HG03565 (cell line): ENCODE data around the gene ABCD4.
"Not testable (repeated sequence)": the region's sequence is repeated elsewhere in the genome, so short reads cannot be mapped to it uniquely, and the experiment has no call there.

Experiments used
- ATAC-seq: cut with Tn5 transposase; IDR thresholded peaks from one replicate; pipeline ENCODE4 v1.9.1; 2021; ENCODE audit warnings: mild to moderate bottlenecking, moderate library complexity; ENCODE audit not compliant: unreplicated experiment

ABCD4 gene

DNA sequence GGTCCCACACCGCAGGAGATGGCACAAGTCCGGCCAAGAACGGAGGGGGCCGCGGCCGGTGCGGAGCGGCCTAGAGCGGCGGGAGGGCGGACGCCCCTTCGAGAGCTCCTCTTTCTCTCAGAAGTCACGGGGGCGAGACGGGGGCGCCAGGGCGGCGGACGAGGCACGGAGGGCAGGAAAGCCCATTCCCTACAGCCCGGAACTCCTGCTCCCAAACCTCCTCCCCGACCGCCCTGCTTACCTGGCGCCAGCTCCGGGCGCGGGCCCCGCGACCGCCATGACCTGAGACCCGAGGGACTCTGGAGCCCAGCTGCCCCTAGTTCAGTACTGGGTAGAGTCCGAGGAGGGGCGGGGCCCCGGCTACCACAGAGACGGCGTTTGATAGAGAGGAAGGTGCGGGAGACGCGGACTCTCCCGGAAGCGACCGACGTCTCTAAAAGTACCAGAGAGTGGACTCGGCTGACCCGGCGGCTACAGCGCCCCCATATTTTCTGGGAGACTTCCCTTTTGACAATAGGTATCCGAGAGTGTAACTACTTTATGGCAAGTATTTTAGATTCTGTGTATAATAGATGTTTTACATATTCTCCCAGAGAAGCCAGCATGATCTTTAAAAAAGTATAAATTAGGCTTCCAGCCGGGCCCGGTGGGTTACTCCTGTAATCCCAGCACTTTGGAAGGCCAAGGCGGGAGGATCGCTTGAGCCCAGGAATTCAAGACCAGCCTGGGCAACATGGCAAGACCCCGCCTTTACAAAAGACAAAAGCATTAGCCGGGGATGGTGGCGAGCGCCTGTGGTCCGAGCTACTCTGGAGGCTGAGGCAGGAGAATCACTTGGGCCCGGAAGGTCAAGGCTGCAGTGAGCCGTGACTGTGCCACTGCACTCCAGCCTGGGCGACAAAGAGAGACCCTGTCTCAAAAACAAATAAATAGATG lies at the start of gene ABCD4:
TSS of gene ABCD4 (minus strand) at position 301 of the 936 bp plus-strand sequence. CDS start at position 279, 22 bp downstream.
- peak; percentile 97 for ATAC-seq

DNA sequence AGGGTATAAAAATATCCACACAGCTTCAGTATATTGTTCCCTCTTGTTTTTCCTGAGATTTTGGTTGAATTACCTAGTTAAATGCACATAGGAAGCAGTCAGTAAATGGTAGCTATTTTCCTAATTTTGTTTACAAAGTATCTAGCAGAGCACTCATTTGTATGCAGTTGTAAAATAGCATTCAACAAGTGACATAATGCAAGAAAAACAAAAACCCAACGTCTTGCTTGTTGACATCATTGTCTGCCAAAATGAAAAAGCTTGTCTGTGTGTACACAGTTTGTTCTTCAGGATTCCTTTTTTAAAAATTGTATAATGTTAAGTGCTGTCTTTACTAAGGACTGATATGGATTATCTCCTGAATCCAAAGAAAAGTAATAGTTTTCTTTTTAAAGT lies 48.2 kb upstream of the ABCD4 start:
- no peak for ATAC-seq

DNA sequence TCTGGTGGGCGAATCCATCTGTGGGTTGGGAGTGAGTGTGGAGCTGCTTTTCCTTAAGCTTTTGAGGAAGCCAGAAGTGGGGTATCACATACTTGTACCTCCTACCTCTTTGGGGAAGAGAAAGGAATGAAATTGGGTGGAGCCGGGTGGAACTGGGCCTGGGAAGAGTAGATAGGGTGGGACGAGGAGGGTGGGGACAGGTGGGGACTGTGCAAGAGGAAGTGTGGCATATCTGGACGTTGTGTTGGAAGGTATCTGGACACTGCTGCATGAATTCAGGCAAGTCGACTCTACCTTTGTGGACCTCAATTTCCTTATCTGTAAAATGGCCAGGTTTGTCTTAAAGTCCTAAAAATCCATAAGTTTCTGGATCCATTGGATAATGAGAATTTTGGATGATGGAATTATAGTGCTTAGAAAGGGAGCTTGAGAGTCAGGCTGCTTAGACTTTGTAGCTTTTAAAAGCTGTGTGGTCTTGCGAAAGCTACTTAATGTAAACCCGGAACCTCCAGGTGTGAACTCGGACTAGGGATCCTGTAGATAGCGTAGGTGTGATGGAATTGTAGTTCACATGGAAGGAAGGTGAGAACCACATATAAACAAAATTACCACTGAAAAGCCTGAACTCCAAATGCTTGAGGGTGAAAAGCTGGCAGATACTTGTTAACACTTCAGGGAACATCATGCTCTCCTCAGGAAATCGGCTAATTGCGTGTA lies 47.6 kb upstream of the ABCD4 start:
- no peak for ATAC-seq

DNA sequence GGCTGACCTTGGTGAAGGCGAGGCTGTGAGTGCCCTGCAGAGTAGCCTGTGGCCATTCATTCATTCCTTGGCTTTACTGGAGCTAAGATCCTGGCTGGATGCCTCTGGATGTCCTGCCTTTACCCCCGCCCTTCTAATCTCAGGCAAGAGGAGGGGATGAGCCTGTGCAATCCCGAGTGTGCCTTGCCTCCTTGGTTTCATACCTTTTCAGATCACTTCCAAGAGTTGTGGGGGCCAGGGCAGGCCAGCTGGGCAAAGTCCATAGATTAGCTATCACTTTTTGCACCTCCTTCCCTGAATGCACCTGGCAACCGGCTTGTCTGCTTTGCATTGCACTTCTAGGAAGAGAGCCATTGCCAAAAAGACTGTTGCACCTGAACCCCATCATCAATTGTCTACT lies 47.0 kb upstream of the ABCD4 start:
- ATAC-seq, result no peak

DNA sequence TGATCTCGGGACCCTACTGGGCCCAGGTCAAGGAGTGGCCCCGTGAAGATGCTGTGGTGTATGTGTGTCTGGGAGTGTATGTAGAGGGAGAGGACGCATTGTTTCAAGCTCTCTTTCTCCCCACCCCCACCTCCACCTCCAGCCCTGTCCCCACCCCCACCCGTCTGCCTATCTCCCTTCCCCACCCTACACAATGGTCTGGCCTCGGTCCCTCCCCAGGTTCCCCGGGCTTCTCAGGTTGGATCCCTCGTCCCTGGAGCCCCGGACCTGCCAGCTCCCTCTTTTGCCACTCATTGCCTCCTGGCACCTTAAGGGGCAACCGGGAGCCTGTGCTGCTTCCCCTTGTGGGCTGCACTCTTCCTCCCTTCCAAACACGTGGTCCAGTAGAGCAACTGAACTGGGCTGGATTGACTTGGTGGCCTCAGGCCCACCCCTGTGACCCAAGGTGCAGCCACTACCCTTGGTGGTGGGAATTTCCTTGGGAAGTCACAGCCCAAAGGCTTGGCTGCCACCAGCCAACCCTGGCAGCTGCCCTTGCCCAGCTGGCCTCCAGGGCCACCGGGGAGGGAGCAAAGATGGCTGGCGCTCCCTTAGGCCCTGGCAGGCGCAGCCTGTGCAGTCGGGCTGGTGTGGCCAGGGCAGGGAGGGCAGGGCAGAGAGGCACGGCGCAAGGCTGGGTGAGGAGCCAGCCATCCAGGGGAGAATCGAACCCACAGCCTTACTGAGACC lies 46.2 kb upstream of the ABCD4 start:
- no peak for ATAC-seq

DNA sequence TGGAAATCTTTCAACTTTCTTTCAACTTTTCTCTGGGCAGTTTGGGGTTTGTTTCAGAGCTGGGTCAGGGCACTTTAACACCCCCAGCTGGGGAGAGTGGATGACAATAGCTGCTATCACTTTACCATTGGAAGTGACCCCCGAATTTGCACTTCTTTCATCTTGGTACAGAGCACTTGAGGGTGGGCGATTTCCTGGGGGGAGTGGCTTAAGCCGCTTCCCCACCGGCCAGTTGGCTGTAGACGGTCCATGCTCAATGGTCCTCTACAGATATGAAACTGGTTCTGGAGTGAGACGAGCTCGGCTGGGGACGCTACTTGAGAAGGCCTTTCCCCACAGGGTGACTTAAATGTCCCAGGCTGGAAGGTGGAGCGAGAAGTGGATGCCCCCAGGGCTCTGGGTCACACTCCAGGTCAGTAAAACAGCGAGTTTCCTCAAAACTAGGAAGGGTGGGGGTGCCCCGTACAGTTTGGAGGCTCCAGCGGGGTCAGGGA lies 45.6 kb upstream of the ABCD4 start, which contains the start of gene VRTN:
TSS of gene VRTN (plus strand) at position 231 of the 494 bp plus-strand sequence. CDS start 8,313 bp downstream, outside the sequence.
- no peak for ATAC-seq

DNA sequence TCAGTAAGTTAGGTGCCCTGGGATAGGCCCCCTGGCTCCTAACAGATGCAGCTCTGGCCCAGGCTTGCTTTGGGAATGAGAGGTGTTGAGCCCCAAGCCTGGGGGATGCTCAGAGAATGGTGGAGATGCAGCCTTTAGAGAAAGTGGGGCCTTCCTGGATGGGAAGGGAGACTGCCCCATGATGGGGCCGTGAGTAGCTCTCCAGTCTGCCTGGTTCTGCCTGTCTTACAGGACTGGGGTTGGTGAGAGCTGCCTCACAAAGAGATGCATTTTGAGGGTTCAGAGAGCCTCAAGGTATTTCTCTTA lies 45.0 kb upstream of the ABCD4 start:
- ATAC-seq, result no peak

DNA sequence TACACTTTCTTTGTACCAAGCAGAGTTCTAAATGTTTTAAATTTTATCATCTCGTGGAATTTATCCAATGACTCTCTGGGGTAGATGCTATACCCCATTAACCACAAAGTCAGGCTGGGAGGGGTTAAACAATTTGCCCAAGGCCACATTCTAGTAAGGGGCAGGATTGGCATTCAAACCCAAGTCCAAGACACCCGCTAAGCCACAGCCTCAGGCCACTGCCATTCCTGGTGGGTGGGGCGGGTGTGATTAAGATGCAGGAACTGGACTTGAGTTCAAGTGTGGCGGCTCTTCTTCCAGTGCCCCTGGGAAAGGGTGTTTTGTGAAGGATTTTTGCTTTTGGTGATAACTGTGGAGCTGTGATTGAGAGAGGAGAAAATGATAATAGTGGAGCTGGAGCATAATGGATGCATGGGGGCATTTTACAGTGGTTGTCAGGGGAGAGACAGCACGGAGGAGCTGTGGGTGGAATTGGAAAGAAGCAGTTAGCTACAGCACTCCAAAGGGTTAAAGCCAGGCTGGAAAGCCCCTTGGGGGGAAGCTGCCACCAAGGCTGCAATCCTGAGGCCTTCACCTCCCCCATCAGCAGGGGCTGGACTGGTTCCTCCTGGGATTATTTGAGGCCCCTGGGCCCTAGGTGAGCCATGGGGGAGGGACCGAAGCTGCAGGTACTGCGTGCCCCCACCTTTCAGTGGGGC lies 44.5 kb upstream of the ABCD4 start:
- no peak for ATAC-seq

DNA sequence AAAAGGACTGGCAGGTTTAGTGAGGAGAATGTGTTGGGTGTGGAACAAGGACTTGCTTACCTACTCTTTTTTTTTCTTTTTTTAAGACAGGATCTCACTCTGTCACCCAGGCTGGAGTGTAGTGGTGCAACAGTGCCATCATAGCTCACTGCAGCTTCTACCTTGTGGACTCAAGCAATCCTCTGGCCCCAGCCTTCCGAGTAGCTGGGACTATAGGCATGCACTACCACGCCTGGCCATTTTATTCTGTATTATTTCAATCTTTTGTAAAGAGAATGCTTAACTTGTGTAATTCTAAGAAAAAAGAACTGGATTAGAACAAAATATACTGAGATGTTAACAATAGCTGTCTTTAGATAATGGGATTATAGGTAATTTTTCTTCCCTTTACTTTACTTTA lies 43.6 kb upstream of the ABCD4 start:
- no peak for ATAC-seq

DNA sequence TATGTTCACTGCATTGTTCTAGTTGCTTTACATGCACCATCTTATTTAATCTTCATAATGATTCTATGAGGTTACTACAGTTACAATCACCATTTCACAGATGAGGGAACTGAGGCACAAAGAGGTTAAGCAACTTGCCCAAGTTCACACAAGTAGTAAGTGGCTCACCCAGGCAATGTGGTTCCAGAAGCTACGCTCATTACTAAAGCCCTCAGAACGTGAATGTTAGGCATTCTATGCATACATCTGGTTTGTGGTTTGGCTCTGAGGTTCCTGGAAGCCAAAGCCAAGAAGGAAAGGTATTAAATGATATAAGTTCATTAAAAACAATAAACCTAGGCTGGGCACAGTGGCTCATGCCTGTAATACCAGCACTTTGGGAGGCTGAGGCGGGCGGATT lies 31.2 kb upstream of the ABCD4 start:
- no peak for ATAC-seq

DNA sequence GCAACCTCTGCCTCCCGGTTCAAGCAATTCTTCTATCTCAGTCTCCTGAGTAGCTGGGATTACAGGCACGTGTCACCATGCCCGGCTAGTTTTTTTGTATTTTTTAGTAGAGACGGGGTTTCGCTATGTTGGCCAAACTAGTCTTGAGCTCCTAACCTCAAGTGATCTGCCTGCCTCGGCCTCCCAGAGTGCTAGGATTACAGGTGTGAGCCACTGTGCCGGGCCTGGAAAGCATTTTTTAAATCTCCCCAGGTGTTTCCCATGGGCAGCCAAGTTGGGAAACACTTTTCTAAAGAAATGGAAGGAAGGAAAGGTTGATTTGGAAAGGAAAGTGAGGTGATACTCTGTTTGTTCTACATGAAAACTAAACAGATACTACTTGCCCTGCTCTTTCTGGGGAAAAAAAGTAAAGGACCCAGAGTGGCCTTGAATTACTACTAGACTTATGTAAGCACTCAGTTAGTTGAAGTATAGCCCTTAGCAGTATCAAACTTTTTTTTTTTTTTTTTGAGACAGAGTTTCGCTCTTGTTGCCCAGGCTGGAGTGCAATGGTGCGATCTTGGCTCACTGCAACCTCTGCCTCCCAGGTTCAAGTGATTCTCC lies 27.3 kb upstream of the ABCD4 start:
- not testable (repeated sequence) for ATAC-seq

DNA sequence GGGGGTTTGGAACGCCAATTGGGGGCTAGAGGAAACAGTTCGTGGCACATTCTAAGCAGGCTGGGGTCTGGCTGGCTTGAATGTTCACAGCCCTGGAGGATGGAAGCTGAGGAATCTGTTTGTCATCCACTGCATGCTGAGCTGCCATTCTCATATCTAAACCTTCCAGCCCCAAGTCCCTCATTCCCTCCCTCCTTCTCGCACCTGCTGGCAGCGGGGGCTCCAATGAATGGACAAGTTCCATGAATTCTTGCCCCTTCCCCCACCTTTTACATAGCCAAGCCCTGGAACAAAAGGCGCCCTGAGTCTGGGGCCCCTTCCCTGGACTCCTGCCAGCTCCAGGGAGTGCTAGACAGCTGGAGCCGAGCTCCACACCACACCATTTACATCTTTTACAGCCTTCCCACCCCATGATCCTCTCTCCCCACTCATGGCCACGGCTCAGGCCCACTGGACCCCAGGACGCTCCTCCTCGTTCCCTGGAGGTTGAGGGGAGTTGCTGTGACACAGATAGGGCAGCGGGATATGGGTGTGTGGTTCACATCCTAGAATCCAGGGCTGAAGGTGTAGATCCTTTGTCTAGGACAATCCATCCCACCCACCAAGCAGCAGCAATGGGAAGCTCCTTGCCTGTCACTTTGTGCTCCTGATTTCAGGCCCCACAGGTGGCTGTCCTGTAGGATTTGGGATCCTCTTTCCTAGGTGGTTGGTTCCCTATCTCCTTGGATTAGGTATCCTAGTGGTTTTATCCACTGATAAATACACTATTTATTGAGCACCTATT lies 23.8 kb upstream of the ABCD4 start:
- no peak for ATAC-seq

DNA sequence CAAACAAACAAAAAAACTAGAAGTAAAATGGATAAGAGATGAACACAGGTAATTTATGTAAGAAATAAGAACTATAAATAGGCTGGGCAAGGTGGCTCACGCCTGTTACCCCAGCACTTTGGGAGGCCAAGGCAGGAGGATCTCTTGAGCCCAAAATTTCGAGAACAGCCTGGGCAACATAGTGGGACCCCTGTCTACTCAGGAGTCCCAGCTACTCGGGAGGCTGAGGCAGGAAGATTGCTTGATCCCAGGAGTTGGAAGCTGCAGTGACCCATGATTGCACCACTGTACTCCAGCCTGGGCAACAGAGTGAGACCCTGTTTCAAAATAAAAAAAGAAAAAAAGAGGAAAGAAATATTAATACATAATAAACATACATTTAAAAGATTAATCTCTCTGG lies 22.7 kb upstream of the ABCD4 start:
- no peak for ATAC-seq

DNA sequence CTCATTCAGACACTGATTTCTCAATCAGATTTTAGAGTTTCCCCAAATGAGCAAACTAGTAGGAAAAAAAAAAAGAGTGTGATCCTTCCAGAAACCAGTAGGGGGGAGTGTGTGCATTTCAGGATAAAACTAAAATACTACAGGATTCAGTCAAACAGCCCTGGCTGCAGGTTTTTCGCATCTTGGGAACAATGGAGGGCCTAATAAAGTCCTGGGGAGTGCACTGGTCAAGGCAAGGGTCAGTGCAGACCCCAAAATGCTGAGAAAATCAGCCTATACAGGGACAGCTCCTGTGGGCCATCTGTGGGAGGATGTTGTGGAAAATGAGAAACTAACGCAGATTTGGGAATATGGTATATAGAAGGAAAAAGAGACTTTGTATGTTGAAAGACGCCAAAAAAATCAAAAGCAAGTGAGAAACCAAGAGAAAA lies 22.2 kb upstream of the ABCD4 start:
- ATAC-seq, result no peak

DNA sequence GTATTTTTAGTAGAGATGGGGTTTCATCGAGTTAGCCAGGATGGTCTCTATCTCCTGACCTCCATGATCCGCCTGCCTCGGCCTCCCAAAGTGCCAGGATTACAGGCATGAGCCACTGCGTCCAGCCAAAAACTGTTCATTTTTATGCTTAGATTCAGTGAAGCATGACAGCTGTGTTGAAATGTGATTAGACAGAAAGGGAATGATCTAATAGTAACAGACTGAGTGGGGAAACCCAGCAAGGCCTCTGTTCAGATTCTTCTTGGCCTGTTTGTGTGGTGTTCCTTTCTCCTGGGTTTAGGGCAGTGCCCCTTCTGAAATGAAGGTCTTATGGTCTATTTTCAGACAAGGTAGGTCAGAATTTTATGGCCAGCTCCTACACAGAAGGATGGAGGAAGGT lies 11.8 kb upstream of the ABCD4 start:
- ATAC-seq, result no peak

DNA sequence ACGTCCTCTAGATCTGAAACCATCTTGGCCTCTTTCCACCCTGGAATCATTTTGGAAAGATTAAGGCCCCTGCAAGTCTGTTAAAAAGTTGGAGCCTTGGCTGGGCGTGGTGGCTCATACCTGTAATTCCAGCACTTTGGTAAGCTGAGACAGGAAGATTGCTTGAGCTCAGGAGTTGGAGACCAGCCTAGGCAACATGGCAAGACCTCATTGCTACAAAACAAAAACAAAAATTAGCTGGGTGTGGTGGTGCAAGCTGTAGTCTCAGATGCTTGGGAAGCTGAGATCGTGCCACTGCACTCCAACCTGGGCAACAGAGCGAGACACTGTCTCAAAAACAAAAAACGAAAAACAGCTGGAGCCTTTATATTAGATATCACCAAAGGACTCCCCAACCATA lies 10.9 kb upstream of the ABCD4 start:
- ATAC-seq, result no peak

DNA sequence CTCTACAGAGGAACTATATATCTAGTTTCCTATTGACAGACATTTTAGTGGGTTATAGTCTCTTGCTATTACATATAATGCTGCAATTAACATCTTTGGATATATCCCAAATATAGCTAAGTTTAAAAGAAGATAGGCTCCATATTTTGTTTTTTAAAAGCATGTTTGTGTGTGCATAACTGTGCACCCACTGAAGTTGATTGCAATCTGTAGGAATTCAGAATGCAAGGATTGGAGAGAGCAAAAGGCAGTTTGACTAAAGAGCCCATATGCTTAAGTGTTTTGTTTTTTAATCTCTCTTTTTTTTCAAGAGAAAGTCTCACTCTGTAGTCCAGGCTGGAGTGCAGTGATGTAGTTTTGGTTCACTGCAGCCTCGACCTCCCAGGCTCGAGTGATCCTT lies 9.4 kb upstream of the ABCD4 start:
- ATAC-seq, result no peak

DNA sequence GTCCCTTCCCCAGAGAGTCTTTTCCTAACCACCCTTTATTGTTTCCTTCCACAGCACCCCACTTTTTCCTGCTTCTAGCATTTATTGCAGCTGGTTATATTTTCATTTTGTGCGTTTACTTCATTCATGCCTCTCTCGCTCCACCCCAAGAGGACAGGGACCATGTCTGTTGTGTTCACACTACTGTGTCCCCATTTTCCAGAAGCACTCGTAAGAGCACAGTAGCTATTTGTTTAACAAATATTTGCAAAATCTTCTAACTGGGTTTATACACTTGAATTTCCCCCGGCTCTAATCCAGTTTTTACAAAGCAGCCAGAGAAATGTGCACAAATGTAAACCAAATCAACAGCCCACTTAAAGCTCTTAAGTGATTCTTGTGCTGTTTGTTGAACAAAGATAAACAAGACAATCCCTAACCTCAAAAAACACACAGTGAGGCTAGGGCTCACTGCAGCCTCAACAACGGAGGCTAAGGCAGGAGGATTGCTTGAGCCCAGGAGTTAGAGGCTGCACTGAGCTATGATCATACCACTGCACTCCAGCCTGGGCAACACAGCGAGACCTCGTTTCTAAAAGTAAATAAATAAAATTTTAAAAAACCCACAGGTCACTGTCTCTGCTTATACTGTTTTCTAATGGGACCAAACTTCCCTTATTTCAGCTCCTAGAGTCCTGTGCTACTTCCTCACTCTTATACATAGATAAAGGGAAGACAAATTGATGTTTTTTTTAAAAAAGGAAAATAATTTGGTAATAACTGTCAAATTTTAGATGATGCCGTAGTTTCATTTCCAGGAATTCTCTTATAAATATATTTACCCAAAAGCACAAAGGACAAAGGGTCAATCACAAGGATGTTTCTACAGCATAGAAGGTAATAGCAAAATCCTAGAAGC lies 6.6 kb upstream of the ABCD4 start:
- ATAC-seq, result no peak

DNA sequence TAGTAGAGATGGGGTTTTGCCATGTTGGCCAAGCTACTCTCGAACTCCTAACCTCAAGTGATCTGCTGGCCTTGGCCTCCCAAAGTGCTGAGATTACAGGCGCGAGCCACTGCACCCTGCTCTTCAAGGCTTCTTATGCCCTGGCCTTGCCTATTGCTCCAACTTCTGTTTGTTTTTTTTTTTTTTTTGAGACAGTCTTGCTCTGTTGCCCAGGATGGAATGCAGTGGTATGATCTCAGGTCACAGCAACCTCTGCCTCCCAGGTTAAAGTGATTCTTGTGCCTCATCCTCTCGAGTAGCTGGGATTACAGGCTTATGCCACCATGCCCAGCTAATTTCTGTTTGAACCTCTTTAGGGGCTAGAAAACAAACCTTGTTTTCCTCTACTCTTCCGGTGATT lies 6.0 kb upstream of the ABCD4 start:
- no peak for ATAC-seq
